GM21390 (cell line): Measurements from ENCODE around the gene LUC7L3.

ENCODE experiments used
- ATAC-seq: cut with Tn5 transposase; IDR thresholded peaks from one replicate; pipeline ENCODE4 v1.9.1; 2021; ENCODE audit not compliant: unreplicated experiment

LUC7L3 gene

DNA sequence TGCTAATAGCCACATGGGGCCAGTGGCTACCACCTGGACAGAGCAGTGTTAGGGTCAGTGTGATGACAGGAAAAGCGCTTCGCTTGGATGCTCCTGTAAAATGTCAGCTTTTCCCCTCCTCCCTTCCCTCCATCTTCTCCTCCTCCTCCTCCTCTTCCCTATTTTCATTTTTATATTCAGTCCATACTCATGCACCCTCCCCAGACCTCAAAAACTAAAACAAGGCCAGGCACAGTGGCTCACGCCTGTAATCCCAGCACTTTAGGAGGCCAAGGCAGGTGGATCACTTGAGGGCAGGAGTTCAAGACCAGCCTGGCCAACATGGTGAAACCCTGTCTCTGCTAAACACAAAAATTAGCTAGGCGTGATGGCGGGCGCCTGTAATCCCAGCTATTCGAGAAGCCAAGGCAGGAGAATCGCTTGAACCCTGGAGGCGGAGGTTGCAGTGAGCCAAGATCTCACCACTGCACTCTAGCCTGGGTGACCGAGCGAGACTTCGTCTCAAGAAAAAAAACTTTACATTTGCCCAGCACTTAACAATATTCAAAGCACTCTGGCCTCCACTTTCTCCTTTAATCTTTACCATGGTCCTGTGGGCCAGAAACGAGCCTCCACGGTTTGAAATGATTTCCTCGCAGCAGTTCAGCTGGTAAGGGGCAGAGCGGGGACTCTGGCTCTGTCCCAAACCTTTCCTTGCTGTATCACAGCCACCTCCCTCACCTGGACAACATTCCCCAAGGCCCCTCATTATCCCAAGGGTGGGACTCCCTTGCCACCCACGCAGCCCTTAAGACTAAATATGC is 33.5 kb upstream of the LUC7L3 start:
- no peak for ATAC-seq

DNA sequence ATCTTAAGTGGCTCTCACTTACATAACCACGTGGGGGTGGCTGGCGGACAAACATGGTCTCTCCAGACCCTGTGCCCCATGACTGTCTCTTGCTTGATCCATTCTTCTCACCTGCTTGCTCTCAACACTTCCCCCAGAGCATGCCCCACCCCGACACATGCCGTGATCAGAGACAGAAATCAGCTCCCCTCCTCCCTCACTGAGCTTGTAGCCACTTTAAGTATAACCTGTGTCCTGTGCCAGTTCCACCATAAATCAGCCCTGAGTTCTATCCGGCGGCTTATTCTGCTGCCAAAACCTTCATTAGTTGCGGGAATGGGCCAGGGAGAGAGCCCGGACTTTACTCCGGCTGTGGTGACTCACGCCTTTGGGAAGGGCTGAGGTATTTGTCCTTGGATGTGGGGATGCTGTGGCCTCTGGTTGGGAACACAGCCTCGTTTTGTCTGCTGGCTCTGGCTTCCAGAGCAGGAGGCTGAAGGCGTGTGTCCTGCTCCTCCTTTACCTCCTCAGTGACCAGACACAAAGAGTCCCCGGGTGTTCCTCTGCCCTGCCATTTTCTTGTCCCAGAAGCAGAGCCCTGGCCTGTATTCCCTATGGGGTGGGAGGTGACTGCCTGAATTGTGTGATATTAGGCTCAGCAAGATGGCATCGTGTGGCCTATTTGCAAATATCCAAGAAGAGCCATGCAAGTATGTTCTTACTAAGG is 32.8 kb upstream of the LUC7L3 start:
- no peak for ATAC-seq

DNA sequence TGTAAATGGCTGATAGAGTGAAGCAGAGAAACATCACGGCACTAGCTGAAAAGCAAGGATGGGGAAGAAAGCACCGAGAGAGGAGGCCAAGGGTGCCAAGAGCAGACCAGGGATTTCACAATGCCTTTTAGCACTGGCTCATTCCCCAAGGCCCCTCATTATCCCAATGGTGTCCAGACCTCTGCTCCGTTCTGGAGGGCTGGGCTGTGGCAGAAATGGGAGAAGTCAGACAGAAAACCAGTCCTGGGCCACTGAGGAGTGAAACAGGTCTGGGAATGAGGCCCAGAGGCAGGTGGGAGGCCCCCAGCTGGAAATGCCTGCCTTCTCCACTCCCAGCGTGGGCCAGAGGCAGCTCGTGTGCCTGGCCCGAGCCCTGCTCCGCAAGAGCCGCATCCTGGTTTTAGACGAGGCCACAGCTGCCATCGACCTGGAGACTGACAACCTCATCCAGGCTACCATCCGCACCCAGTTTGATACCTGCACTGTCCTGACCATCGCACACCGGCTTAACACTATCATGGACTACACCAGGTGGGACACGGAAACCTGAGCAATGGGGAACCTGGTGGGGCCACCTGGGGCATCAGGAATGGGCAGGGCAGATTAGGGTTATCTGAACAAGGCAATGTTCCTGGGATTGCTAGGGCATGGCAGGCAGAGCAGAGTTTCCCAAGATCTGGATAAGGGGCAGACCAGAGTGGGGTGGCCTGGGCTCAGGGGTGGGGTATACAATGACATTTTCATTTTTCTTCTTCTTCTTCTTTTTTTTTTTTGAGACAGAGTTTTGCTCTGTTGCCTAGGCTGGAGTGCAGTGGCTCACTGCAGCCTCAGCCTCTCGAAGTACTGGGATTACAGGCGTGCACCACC is 32.0 kb upstream of the LUC7L3 start:
- no peak for ATAC-seq

DNA sequence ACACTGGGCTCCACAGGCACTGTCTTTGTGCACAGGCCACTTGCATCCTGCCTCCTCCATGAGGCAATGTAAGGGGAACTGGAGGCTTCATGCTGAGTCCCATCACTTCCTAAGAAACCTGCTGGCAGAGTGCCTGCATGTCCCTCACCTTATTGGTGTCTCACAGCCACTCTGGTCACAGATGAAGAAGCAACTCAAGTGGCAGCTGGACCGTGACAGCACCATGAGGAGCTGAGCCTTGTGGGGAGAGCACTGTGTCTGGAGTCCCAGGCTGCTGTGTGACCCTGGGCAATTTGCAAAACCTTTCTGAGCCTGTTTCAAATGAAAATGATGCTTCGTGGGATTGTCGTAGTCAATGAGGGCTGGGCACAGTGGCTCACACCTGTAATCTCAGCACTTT is 31.2 kb upstream of the LUC7L3 start:
- no peak for ATAC-seq

DNA sequence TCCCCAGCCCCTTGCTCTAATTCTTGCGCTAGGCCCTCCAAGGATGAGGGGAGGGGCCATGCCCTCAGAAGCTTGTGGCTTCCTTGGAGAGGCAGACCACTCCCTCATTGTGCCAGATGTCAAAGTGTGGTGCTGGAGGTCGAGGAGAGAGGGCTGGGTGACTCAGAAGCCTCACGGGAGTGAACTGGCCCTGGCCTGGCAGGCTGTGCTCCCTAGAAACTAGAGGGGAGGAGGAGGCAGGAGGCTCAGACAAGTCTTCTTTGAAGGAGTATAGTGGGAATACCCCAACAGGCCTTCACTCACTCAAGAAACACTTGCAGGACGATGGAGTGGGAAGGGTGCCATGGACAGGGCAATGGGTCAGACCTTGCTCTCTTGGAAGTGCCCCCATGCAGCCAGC is 30.2 kb upstream of the LUC7L3 start:
- no peak for ATAC-seq

DNA sequence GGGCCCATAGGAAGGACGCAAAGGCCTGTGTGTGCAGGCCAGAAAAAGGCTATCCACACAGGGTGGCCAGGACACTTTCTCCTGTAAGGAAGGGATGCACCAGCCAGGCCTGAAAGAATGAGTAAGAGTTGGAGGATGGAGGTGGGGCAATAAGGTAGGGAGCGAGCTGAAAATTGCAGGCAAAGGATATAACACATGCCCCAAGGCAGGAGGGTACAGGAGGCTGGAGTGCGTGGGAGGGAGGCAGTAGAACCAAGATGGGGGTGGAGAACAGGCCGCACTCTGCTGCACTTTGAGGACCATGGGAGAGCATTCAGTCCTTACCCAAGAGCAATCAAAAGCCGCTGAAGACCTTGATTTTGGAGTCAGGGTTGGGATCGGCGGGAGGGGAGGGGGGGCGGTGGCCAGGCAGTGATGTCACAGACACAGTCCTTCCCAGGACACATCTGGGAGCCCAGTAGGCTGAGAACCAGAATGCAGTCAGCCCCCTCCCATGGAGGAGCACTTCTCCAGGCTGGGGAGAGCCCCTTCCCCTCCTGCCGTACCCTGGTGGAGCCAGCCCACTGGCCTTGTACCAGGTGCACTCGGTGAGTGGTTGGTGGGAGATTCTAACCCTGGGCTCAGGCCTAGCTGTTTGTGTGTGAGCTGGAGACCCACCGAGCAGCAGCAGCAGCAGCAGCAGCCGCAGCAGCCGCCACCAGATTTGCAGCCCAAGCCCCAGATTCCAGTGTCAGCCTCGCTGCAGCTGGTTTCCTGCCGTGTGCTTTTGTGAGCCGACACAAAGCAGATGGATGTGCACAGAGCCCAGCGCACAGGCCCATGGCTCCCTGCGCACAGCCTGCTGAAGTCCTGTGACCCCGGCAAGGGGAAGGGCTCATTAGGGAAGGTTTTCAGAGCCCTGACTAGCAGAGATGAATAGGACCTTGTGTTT is 29.2 kb upstream of the LUC7L3 start:
- ATAC-seq = no peak

DNA sequence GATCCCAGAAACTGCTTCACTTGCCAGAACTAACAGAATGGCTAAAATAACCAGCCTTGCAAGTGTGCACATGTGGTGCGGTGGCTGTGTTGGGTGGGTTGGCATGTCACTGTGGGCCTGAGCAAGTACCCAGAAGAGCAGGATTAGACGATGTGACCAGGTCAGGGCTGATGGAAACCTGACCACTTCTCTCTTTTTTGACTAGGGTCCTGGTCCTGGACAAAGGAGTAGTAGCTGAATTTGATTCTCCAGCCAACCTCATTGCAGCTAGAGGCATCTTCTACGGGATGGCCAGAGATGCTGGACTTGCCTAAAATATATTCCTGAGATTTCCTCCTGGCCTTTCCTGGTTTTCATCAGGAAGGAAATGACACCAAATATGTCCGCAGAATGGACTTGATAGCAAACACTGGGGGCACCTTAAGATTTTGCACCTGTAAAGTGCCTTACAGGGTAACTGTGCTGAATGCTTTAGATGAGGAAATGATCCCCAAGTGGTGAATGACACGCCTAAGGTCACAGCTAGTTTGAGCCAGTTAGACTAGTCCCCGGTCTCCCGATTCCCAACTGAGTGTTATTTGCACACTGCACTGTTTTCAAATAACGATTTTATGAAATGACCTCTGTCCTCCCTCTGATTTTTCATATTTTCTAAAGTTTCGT is 28.4 kb upstream of the LUC7L3 start:
- ATAC-seq = no peak

DNA sequence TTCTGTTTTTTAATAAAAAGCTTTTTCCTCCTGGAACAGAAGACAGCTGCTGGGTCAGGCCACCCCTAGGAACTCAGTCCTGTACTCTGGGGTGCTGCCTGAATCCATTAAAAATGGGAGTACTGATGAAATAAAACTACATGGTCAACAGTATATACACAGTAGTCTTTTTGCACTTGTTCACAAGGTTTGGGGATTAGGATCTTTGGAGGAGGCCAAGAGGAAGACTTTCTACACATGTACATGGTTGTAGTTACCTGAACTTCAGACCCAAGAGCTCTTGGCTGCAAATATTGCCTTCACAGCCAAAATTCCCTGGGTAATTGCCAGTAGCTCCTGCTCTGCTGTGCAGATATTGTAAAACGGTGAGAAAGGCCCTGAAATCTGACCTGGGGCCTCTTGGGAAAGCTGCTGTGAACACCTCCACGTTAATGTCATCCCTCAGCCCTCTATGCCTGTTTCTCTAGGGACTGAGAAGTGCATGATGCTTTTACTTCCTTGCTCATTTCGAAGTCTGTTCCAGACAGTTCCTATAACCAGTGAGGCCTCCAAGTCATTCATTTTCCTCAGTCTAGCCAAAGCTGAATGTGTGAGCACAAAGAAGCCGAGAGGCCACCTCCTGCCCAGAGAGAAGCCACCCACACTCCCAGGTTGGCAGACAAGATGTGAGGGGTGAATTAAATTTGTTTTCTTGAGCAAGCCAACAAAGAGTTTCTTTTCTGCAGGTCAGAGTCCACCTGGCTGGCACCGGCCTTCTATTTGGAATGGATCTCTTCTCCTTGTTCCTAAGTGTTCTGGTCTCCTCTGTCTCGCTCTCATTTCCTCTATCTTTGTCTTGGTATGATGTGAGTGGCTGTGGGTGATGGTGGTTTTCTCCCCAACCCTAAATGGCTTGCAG is 27.6 kb upstream of the LUC7L3 start:
- no peak for ATAC-seq

DNA sequence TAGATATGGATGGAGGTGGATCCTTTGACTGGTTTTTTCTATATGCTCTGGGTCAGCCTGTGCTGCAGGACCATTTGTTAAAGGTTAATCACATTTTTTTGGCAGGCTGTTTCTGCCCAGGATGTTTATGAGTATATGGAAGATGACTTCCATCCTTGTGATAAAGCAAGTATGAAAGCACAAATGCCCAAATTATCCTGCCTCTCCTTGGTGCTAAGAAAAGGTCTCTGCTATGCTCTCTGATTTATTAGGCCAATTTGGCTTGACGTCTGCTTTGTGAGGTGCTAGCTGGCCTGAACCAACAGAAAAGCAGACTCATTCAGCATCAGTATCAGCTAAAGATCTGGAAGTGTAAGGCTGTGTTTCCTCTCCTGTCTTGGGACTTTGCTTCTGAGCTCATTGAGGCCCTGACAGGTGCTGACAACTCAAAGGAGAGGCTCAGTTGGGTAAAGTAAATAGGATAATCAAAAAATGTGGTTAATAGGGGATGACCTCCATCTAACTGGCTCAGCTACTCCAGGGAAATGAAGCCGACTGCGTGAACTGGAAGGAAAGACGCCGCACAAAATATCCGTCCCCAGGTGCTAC is 26.9 kb upstream of the LUC7L3 start:
- ATAC-seq = no peak

DNA sequence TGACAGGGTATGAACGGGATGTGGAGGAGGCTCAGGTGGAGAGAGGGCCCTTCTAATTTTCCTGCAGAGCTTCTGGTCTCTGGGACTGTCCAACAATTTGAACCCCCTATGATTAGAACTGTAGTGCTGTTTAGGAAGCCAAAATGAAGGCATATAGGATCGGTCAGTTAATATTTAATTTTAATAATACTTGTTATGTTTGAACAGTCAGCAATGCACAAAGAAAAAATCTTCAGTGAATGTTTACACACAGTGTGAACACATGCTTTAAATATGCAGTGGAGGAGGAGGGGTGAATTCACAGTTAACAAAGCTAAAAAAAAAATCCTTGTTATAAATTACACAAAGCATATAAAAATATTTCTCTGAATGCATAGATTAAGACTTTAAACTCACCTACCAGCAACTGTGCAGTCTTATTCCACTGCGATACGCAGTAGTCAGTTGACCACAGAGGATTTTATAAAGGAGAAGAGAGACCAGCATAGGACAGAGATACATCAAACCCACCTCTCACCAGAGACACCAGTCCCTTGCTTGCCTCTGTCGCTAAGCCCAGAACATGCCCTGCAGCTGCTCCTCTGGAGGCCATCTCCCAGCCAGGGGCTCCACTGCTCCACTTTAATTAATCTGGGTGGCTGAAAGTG is 26.2 kb upstream of the LUC7L3 start:
- ATAC-seq = no peak

DNA sequence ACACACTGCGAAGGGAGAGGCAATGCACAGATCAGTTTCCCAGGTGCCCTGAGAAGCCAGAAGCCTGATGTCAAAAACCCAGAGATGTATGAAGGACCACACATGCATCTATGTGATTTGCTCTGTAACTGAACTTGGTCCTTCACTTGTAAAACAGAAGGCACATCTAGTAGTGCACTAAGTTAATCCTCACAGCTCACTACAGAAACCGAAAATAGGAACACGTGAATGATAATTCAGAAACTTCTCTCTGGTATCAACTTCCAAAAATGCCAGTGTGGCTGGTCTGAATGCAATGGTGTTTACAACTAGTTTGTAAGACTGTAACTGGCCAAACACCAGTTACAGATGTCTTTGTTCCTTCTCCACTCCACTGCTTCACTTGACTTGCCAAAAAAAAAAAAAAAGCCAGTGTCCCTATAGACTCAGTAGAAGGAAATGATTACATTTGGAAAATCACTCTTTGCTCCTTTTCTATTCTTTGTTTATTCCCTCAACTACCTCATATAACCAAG is 23.0 kb upstream of the LUC7L3 start:
- no peak for ATAC-seq

DNA sequence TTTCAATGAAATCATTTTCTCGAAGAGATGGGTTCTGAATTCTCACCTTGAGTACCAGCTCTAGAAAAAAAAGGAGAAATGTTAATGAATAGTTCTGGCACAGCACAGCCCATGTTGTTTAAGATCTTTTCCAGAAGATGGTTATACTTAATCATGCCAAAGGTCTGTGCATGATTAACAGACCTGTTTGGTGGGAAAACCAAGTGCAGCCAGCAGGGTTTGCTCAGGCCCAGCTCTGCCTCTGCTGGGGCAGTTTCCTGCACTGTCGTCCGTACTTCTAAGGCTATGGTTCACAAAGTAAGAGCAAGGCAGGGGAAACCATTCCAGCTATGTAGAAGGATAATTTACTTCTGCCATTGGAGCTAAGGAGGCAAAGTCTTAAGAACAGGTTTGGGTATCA is 22.3 kb upstream of the LUC7L3 start:
- ATAC-seq = no peak

DNA sequence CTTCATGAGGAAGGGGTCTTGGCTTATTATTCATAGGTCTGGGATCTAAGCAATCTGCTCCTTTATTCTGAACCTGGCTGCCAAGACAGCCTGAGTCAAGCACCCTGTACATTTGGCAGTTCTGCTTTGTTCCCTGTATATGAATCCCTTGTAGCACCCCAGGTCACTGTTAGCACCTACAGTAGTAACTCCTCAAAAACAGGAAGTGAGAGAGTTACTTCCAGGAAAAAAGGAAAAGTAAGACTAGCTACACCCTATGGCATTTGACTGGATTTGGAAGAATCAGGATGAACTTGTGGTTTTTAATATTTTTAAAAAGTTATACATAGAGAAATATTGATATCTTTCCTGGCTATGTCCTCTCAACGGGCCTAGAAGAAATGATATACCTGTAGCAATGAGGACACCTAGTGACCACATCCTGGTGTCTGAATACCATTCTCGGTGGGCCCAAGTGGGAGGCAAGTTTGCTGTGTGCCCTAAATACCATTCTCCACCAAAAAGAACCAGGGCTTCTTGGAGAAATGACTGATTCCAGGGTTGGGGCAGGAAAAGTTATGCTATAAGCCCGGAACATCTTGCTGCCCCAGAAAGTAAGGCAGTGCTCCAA is 21.6 kb upstream of the LUC7L3 start:
- ATAC-seq = no peak

DNA sequence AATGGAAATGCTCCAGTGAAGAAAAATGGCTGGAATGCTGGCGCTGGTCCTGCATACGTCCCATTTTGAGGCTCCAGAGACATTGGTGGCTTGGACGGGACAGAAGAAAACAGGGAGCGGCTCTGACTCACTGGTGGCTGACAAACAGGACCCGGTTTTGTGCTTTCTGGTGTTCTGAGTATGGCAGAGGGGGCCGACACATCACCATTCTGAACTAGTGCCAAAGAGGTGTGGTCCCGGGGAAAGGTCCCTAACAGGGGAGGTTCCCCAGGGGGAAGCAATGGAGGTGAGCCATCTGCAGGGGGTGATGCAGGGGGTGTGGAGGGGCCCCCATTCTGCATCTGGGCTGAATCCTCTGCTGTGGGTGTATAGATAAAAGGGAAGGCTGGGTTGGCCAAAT is 20.0 kb upstream of the LUC7L3 start:
- ATAC-seq = no peak

DNA sequence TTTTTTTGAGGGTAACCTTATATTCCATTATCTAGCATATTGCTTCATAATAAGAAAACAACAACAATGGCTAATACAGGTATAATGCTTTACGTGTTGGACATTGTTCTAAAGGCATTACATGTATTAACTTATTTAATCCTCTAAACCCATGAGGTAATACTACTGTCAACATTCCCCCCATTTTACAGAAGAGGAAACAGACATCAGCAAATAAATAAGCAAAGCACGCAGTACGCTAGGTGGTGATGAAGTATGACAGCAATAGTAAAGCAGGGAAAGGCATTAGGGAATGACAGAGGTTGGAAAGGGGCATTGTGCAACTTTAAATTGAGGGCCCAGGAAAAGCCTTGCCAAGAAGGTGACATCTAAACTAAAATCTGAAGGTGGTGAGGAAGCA is 16.2 kb upstream of the LUC7L3 start:
- no peak for ATAC-seq

DNA sequence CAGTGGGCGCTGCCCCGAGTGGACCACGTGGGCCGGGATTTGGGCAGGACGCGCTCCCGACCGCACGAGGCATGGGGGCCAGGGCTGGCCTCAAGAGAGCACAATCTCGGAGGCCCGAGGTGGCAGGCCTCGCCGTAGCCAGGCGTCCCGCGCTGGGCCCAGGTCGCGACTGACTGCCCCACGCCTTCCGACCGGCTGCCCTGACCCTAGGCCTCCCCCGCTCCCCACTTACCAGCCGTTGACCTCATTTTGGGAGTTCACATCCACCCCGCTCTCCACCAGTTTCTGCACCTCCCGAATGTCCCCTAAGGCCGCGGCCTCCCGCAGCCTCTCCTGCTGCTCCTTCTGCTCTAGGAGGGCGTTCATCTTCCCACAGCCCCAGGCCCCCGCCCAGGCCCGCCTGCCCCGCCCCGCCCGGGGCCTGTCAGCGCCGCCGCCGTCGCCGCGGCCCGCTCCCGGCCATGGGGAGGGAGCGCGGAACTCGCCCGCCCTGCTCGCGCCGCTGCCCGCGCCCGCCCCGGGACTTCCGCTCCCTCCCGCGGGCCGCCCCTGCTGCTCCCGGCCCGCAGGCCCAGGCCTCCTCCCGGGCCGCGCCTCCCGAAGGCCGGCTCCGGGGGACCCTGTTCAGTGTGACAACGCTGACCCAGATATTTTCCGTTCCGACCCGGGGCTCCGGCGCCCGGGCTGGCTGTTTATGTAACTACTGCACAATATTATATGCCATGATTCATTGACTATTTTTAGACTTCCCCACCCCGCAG is 11.9 kb upstream of the LUC7L3 start, which contains the start of gene ANKRD40:
TSS of gene ANKRD40 (minus strand) at position 626 of the 761 bp plus-strand sequence. CDS start at position 366, 260 bp downstream.
- peak; percentile 74 for ATAC-seq
